GM10847 (cell line): ENCODE results near the gene RMDN3.

Experiments used
- POLR2A ChIP-seq: IDR thresholded peaks from 2 replicates; pipeline ENCODE4 v1.6.1; 2011; ENCODE audit not compliant: insufficient read length; ENCODE audit errors: extremely low read depth

Gene RMDN3

DNA sequence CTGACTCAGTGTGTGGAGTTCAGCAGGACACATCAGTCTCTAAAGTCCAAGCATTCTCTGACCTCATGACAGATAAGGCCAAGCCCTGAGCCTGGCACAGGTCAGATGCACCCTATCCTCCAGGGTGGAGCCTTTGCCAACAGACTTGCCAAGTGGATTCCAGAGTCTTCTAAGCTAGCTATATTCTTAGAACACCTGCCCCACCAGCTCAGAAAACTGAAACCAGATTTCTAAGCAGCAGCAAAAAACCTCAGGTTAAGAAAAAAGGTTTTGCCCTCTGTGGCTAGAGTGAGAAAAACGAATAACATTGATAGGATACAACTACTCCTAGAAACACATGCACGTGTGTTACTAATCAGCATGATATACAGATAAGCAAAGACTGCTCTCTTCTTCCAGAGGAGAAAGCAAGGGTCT is 11.6 kb downstream of the RMDN3 start:
- TF ChIP-seq POLR2A, result no peak

DNA sequence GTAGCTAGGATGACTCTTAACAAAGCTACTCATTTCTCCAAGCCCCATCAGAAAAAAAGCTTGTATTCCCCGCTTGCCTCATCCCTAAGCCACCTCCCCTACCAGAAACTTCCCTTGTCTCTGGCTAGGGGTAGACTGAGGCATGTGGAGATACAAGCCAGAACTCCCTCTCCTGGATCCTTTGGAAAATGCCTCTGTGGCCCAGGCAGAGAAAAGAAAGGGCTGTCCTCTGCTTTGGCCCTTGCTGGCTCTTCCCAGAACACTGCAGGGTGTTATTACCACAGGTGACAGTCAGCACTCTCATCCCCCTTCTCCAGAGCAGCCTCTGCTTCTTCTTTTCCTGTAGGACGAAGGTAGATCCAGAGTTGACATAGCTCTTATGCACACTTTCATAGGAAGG is 15.2 kb downstream of the RMDN3 start:
- TF ChIP-seq POLR2A, result no peak

DNA sequence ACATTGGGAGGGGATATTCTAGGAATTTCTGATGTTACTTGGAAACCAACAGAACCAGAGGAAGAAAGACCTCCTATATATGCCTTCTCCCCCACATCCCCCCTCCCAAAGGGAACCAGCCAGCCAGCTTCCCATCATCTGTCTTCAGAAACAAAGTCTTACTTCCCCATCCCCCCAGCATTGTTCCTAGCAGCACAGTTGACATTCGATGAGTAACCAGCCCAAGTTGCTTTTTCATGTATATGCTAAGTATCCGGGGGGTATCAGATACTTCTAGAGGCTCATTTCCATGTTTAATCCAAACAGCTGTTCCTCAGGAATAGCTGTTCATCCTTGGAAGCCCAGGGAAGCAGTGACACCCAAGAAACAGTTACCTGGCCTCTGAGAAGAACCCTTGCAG is 16.0 kb downstream of the RMDN3 start:
- TF ChIP-seq POLR2A, result no peak

DNA sequence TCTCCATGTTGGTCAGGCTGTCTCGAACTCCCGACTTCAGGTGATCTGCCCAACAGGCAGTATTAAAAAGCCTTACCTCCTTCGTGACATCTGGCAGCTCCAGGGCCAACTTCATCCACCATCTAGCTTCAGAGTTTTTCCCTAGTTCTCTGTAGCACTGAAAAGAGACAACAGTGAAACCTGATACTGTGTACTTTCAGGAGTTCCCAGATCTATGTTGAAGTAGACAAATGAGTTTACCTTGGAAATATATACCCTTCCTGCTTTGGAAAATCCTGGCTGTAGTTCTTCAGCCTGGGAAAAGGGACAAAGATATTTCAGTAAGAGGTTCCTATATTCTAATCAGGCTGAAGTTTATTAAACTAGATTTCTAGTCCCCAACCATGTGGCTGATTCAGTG is 18.0 kb downstream of the RMDN3 start:
- no peak for TF ChIP-seq POLR2A

DNA sequence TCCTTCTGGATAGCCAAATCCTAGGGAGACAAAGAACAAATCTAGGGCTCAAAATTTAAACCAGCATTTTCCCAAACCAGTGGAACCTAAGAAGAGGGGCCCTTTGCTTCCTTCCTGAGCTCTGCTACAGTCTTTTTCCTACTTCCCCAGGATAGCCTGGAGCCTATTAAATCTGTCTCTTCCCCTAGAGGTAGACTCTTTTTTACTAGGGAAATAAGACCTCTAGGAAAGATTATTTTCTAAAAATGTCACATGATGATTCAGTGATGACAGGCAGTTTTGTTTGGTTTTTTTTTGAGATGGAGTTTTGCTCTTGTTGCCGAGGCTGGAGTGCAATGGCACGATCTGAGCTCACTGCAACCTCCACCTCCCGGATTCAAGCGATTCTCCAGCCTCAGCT is 18.5 kb downstream of the RMDN3 start:
- TF ChIP-seq POLR2A, result no peak

DNA sequence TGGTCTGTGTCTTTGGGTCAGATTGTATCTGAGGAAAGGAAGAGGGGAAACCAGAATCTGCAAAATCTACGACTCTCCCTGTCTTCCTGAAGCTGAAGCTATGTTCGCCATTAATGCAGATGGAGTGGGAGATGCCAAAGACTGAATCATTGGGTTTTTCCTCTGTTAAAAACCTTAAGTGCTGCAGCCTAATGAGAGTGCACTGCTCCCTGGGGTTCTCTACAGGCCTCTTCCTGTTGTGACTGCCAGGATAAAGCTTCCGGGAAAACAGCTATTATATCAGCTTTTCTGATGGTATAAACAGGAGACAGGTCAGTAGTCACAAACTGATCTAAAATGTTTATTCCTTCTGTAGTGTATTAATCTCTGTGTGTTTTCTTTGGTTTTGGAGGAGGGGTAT is 24.0 kb downstream of the RMDN3 start:
- no peak for TF ChIP-seq POLR2A

DNA sequence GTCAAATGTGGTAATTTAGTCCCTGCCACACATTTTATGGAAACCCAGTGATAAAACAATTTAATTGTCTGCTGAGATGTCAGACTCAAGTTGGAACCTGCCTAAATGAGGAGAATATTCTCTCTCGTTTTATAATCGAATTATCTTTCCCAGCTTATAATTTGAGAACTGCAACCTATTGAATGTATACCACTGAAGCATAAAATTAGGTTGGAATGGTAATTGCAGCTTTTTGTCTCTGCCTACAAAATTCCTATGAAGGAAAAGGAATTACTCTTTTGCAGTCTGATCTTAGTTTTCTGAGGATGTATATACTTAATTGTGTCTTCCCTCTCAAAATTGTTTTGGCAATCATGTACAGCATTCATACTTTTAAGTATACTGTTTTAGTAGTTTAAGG is 31.1 kb downstream of the RMDN3 start:
- TF ChIP-seq POLR2A, result no peak

DNA sequence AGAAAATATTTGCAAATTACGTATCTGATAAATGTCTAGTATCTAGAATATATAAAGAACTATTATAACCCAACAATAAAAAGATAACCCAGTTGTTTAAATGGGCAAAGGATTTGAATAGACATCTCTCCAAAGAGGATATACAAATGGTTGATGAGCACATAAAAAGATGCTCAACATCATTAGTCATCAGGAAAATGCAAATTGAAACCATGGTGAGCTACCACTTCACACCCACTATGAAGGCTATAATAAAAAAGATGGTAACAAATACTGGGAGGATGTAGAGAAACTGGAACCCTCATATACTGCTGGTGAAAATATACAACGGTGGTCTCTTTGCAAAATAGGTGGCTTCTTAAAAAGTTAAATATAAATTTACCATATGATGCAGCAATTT is 32.1 kb downstream of the RMDN3 start:
- TF ChIP-seq POLR2A, result no peak

DNA sequence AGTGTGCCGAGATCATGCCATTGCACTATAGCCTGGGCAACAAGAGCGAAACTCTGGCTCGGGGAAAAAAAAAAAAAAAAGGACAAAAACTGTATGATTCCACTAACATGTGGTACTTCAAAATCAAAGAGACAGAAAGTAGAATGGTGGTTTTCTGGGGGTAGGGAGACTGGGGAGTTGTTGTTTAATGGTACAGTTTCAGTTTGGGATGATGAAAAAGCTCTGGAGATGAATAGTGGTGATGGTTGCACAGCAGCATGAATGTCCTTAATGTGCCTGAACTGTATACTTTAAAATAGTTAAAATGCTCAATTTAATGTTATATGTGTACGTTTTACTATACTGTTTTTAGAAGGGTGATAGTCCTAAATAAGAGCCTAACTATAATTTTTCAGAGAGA is 32.7 kb downstream of the RMDN3 start:
- TF ChIP-seq POLR2A, result no peak

DNA sequence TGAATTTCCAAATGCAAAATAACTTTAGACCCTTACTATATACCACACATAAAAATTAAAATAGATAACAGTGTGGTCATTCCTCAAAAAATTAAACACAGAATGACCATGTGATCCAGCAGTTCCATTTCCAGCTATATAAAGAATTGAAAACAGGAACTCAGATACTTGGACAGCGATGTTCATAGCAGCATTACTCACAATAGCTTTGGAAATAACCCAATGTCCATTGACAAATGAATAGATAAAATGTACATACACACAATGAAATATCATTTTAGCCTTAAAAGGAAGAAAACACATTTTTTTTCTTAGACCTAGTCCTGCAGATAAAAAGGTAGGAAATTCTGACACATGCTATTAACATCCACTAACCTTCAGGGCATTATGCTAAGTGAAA is 33.4 kb downstream of the RMDN3 start:
- TF ChIP-seq POLR2A, result no peak

DNA sequence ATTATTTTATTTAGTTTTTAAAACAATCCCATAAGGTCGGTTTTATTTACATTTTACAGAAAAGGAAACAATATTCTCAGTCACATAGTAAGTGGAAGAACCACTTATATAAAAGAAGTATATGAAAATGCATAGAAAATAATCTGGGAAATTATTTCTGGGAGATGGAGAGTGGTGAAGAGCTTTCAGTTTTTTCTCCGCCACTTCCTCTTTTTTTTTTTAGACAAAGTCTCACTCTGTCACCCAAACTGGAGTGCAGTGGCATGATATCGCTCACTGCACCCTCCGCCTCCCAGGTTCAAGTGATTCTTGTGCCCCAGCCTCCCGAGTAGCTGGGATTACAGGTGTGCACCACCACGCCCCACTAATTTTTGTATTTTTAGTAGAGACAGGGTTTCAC is 38.9 kb downstream of the RMDN3 start:
- no peak for TF ChIP-seq POLR2A

DNA sequence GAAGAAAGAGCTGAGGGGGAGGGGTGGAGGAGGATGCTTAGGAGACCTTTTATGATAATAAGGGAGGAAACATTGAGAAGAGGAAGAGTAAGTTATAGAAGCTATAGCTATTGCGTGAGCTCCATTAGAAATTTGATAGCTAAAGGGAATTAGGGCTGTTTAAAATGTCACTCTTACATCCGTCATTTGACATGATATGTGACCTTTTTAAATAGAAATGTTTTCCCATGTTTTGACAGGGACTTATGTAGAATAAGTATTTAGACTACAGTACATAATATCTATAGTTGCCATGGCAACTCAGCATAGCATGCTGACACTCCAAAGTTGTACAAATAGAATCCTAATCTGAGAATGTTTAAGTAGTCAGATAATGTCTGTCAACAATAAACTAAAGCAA is 40.9 kb downstream of the RMDN3 start:
- no peak for TF ChIP-seq POLR2A

DNA sequence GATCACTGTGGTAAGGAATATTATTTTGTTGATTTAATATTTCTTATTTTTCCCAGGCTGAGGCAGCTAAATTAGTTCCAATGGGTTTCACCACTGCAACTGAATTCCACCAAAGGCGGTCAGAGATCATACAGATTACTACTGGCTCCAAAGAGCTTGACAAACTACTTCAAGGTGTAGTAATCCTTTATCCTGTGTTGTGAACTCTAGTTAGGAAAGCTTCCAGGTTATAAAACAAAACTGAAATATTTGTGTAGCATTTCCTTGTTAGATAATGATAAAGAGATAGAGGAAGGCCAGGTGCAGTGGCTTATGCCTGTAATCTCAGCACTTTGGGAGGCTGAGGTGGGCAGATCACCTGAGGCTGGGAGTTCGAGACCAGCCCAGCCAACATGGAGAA is 48.9 kb downstream of the RMDN3 start:
- no peak for TF ChIP-seq POLR2A

DNA sequence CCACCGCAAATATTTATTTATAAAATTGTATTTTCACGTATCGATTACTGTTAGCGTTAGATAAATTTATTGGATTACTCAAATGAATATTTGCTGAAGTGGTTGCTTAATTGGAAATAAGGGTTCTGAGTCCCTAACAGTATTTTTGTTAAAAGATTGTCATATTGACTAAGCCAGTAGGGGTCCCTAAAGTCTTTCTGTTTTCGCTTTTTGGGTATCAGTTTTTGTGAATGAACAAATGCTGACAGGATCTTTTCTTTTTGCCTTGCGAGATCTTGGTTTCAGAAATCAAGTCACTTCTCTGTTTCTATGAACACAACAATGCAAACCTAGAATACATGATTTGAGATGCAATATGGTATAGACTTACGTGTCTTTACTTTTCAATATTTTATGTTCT is 53.0 kb downstream of the RMDN3 start:
- TF ChIP-seq POLR2A, result no peak

DNA sequence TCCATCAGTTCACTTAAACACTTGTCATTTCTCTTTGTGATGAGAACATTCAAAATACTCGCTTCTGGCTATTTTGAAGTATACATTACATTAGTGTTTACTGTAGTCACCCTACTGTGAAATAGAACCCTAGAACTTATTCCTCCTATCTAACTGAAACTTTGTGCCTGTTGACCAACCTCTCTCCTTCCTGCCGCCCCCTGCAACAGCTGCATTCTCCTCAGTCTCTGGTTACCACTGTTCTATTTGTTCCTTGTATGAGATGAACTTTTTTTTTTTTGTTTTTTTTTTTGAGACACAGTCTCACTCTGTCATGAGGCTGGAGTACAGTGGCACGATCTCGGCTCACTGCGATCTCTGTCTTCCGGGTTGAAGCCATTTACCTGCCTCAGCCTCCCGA is 57.1 kb downstream of the RMDN3 start:
- no peak for TF ChIP-seq POLR2A

DNA sequence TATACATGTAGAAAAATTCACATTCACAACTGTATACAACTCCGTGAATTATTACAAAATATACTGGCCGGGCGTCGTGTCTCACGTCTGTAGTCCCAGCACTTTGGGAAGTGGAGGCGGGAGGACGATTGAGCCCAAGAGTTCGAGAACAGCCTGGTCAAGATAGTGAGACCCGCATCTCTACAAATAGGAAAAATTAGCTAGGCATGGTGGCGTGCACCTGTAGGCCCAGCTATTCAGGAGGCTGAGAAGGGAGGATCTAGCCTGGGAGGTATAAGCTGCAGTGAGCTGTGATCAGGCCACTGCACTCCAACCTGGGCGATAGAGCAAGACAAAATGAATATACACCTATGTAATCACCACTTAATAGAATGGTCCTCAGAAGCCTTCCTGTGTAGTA is 58.8 kb downstream of the RMDN3 start:
- TF ChIP-seq POLR2A, result no peak

DNA sequence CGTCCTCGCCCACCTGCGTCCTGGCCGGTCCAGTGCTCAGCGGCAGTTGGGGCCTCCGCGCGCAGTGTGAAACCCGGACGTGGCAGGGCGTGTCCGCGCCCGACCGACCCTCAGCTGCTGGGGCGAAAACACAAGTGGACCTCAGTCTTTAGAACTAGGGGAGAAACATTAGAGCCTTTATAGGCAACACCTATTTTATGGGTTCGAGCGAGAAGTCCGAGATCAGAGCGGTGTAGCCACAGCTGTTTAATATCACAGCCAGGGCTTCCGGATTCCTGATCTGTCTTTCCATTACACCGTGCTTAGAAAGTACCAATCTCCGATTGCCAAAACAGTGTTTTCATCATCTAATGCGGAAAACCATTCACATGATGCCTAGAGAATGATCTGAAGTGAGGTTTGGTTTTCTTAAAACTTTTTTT is 59.6 kb downstream of the RMDN3 start:
- TF ChIP-seq POLR2A, result no peak
